Parathyroid adenoma (tissue), 2 donors: Measurements from ENCODE around the gene KLK3.

Experiments used
- H2AFZ ChIP-seq: fragments of 300-600 bp; sonication (generic); one replicate; pipeline ENCODE4 v1.7.0; 2017; ENCODE audit warnings: antibody characterized with exemption, mild to moderate bottlenecking
- H3K27ac ChIP-seq: fragments of 300-600 bp; sonication (generic); one replicate; pipeline ENCODE4 v1.7.0; 2017
- H3K27me3 ChIP-seq: fragments of 300-600 bp; sonication (generic); one replicate; pipeline ENCODE4 v1.7.0; 2017; ENCODE audit warnings: low read length; ENCODE audit not compliant: control insufficient read depth, insufficient read depth
- H3K36me3 ChIP-seq: fragments of 300-600 bp; sonication (generic); one replicate; pipeline ENCODE4 v1.7.0; 2017; ENCODE audit warnings: low read length; ENCODE audit not compliant: control insufficient read depth, insufficient read depth
- H3K4me1 ChIP-seq: fragments of 300-600 bp; sonication (generic); one replicate; pipeline ENCODE4 v1.7.0; 2017; ENCODE audit warnings: control low read depth
- H3K4me2 ChIP-seq: fragments of 300-600 bp; sonication (generic); one replicate; pipeline ENCODE4 v1.7.0; 2017; ENCODE audit warnings: low read length
- H3K4me3 ChIP-seq: fragments of 300-600 bp; sonication (generic); one replicate; pipeline ENCODE4 v1.7.0; 2017; ENCODE audit warnings: low read depth, low read length
- H3K79me2 ChIP-seq: fragments of 300-600 bp; sonication (generic); one replicate; pipeline ENCODE4 v1.7.0; 2017; ENCODE audit warnings: control low read depth
- H3K9ac ChIP-seq: fragments of 300-600 bp; sonication (generic); one replicate; pipeline ENCODE4 v1.7.0; 2017; ENCODE audit warnings: mild to moderate bottlenecking
- H3K9me3 ChIP-seq: fragments of 300-600 bp; sonication (generic); one replicate; pipeline ENCODE4 v1.7.0; 2017; ENCODE audit warnings: low read length; ENCODE audit not compliant: control insufficient read depth
- CTCF ChIP-seq: fragments of 300-600 bp; sonication (generic); IDR thresholded peaks from one replicate; pipeline ENCODE4 v1.7.0; 2017; ENCODE audit warnings: antibody characterized with exemption, mild to moderate bottlenecking
- donor health status: primary hyperparathyroidism.

Gene KLK3

GRCh38 chr19:50814883-50815282 lies 39.8 kb upstream of the KLK3 start:
- H3K9me3 ChIP-seq = no peaks in the 10 kb centered on the region
- H3K4me3 ChIP-seq = no peak overlapping the region
- TF ChIP-seq CTCF = no peak
- H3K27me3 ChIP-seq = no peaks in the 10 kb centered on the region
- H2AFZ ChIP-seq = no peak overlapping the region
- no peak overlapping the region for H3K27ac ChIP-seq
- no peaks in the 10 kb centered on the region for H3K79me2 ChIP-seq
- H3K4me2 ChIP-seq = no peak overlapping the region
- no peaks in the 10 kb centered on the region for H3K36me3 ChIP-seq
- no peaks in the 10 kb centered on the region for H3K4me1 ChIP-seq
- no peak overlapping the region for H3K9ac ChIP-seq

DNA sequence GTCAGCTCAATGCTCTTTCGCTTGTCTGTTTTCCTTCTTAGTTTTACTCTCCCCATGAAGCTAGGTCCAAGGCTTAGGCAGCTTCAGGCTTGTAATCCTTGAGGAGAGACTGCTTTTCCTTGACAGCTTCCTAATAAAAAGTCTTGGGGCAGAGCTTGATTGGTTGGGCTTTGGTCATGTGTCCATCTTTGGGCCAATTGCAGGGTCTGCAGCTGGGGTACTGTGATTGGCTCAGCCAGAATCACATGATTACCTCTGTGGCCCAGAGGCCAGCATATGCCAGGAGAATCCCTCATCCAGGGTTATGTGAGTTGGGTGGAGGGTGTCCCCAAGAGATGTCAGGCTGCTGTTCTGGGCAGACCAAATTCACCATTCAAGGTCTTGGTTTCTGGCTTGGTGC lies 39.3 kb upstream of the KLK3 start:
- H3K27me3 ChIP-seq = no peaks in the 10 kb centered on the region

GRCh38 chr19:50817941-50818858 lies 36.5 kb upstream of the KLK3 start:
- peaks cover 3% of the 10 kb centered on the region for H3K27me3 ChIP-seq
- H3K9me3 ChIP-seq = no peaks in the 10 kb centered on the region
- no peaks in the 10 kb centered on the region for H3K36me3 ChIP-seq
- H3K4me1 ChIP-seq = no peaks in the 10 kb centered on the region
- H3K4me2 ChIP-seq = peak overlapping the region; percentile 59
- peak overlapping the region; percentile 58 for H2AFZ ChIP-seq
- TF ChIP-seq CTCF = no peak
- no peak overlapping the region for H3K9ac ChIP-seq
- peak overlapping the region; percentile 6 for H3K4me3 ChIP-seq
- H3K27ac ChIP-seq = no peak overlapping the region
- no peaks in the 10 kb centered on the region for H3K79me2 ChIP-seq

More for the DNA sequence above, 39.3 kb upstream of the KLK3 start:
- no peak overlapping the region for H2AFZ ChIP-seq
- no peak overlapping the region for H3K27ac ChIP-seq
- no peaks in the 10 kb centered on the region for H3K79me2 ChIP-seq
- H3K4me3 ChIP-seq = no peak overlapping the region
- no peak for TF ChIP-seq CTCF
- no peaks in the 10 kb centered on the region for H3K4me1 ChIP-seq
- H3K36me3 ChIP-seq = no peaks in the 10 kb centered on the region
- no peak overlapping the region for H3K4me2 ChIP-seq
- no peaks in the 10 kb centered on the region for H3K9me3 ChIP-seq
- no peak overlapping the region for H3K9ac ChIP-seq

DNA sequence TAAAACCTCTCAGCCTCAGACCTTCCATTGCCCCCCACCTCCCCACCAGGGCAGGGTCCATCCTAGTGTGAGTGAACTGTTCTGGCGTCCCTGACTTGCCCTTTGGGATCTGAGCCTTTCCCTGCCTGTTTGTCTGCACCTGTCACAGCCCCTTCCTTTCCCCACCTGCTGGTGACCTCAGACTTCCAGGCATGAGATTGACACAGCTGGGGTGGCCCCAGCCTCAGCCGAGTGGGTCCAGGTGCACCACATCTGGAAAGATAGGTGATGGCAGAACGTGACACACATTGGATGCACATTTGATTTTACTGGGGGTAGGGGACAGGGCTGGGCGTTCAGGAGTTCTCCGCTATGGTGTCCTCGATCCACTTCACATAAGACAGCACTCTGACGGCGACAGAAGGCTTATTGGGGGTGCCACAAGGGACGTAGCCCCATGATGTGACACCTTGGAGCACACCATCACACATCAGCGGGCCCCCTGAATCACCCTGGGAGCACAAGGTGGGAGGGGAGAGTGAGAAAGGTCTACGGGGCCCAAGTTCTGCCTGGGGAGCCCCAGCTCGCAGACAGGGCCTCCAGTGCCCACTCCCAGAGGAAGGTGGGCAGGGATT lies 35.7 kb upstream of the KLK3 start:
- no peak overlapping the region for H2AFZ ChIP-seq
- no peak overlapping the region for H3K4me3 ChIP-seq
- peaks cover 3% of the 10 kb centered on the region for H3K27me3 ChIP-seq
- TF ChIP-seq CTCF = no peak
- no peaks in the 10 kb centered on the region for H3K9me3 ChIP-seq
- H3K4me1 ChIP-seq = no peaks in the 10 kb centered on the region
- no peak overlapping the region for H3K27ac ChIP-seq
- H3K9ac ChIP-seq = no peak overlapping the region
- H3K36me3 ChIP-seq = no peaks in the 10 kb centered on the region
- H3K79me2 ChIP-seq = no peaks in the 10 kb centered on the region
- H3K4me2 ChIP-seq = no peak overlapping the region
